VCaP (cell line): ENCODE results near the gene ATXN7.

Source experiments
- H3K27ac ChIP-seq: fragments of 450-650 bp; 2 replicates; pipeline ENCODE4 v1.5.1; 2017
- CTCF ChIP-seq: fragments of 450-650 bp; conservative IDR thresholded peaks from 2 replicates; pipeline ENCODE4 v1.5.1; 2017; ENCODE audit warnings: mild to moderate bottlenecking, moderate library complexity

Gene ATXN7

GRCh38 chr3:63895422-63896189, 31.9 kb downstream of the ATXN7 start:
- no peak overlapping the region for H3K27ac ChIP-seq
- no peak for TF ChIP-seq CTCF

GRCh38 chr3:63896332-63897030, 32.8 kb downstream of the ATXN7 start:
- H3K27ac ChIP-seq = no peak overlapping the region
- TF ChIP-seq CTCF = no peak

GRCh38 chr3:63900010-63900409, 36.3 kb downstream of the ATXN7 start:
- no peak for TF ChIP-seq CTCF
- H3K27ac ChIP-seq = no peak overlapping the region

GRCh38 chr3:63900459-63900858, 36.8 kb downstream of the ATXN7 start:
- no peak for TF ChIP-seq CTCF
- no peak overlapping the region for H3K27ac ChIP-seq

DNA sequence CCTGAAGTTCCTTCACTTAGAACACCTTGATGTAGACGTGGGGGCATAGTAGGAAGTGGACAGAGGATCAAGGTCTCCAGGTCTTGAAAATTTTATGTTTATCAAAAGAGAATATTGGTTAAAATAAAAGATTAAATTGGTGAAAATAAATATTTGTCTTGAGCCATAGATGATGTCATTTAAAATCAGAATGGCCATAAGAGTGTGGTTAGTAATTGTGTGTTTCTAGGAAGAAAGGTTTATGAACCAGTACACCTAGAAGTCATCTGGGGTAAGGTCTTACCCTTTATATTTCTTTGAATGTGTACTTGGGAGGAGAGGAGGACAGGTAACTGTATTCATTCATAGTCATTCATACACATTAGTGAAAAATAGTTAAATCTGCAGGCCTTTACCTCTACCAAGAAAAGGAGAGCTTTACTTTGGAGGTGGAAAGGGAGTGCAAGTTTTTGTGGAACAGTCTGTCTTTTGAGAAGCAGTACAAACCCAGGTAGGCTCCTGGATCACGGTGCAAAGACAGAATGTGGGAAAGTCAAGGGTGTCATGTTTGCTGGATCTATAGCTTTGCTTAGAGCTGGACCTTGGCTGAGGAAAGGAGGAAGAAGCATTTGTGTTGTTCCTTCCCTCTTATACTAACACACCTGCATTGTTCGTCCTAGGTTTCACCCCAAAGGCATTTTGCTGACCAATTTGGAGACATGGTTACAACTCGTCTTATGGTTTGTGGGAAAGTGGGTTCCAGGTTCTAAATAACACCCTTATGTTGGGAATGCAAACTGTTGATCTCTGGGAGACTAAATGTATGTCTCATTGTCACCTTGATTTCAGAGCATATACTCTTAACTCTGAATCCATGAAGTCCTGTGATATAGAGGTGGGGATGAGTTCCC, 42.3 kb downstream of the ATXN7 start:
- no peak for TF ChIP-seq CTCF
- no peak overlapping the region for H3K27ac ChIP-seq

DNA sequence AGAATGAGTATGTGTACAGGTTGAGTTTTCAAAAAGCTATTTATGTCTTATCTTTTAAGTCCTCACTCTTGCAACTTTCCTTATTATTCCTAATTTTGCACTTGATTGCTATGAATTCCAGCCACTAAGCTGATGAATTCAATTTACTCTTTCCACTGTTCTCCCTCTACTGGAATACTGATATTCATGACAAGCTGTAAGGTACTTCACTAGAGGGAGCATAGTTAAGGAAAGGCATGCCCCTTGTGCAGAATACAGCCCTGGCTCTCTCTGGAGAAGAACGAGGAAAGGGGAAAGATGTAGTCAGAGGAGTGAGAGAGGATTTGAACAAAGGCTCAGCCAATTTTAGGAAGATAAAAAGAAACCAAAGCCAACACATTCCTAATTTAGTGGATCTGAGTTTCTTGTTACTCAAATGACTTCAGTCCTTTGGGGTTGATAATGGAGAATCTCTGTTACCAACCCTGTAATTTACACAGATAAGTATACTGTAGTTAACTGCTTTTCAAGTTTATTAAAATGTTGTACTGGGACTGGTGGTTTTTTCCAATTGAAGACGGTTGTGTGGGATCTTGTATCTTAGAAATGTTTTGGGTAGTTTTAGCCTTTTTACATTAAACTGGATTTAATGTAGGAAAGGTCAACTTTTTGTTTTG, 44.5 kb downstream of the ATXN7 start:
- TF ChIP-seq CTCF = peak; percentile 61

DNA sequence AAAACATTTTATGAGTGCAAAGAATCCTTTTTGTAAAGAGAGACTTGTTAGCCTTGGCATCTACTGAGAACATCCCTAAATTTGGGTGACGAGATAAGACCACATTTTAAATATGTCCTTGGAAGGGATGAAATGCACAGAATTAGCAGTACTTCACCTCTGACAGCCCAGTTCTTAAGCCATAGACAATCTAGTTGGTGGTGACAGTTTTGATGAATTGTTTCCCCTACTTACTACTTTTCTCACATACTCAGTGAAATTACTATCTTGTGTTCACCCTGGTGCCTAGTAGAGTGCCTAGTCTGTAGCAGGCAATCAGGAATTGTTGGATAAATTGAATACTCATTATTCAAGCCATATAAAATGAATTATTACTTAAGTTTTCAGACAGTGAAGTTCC, 45.1 kb downstream of the ATXN7 start:
- no peak for TF ChIP-seq CTCF
- no peak overlapping the region for H3K27ac ChIP-seq

More for the DNA sequence above, 44.5 kb downstream of the ATXN7 start:
- no peak overlapping the region for H3K27ac ChIP-seq
